ENCODE data around the gene HDAC6.
A peak's percentile ranks its signal among the peaks of the same experiment; 100 is the strongest.

Gene HDAC6

DNA sequence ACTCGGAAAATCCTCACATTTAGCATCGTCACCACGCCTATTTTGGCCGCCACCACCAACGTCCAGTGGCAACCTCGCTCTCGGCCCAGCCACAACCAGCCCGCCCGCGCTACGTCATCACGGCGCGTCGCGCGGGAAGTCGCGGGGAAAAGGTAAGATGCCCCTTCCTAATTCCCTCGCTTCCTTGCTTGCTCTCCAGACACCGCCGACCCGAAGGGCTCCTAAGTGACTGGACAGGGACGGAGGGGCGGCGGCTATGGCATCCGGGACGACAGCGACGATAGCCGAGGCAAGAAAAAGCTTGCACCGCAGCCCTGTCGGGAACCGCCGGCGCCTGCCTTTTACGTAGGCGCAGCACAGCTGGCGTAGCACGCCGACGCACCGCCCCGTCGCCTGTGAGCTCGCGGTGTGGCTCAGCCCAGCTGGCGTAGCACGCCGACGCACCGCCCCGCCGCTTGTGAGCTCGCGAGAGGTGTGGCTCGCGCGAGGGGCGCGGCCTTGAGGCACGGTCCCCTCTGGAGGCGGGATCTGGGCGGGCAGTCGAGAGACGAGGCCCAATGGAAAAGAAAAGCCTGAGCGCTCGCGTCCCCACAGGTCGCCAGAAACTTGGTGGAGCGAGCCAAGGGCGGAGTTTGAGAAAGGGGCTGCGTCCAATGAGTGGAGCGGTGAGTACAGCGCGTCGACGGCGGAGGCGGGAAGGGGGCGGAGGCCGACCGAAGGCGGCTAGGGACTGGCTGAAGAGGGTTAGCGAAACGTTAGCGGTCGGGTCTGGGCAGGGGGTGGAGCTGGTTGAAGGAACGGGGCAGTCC lies at the start of gene HDAC6:
TSS of gene HDAC6 (plus strand) at position 788 of the 809 bp plus-strand sequence. CDS start 626 bp downstream, outside the sequence.
- DNase-seq (ENCODE audit: low spot score) (peak; percentile 95), FAIRE-seq (peak; percentile 82)

DNA sequence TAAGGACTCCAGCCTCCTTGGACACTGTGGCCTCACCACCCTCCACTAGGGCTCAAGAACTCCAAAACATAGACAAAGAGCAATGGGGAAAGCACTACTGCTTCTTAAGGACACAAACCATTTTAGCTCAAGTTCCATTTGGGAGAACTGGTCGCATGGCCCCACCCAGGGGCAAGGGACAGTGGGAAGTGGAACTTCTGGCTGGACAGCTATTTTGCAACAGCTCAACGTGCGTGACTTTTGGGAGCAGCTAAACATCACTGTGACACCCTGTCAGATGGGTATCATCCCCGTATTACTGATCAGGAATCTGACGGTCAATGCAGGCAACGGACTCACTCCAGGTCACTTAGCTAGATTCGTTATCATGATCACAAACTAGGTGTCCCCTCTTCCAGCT lies 49.4 kb upstream of the HDAC6 start:
- FAIRE-seq, result no peak
- DNase-seq (ENCODE audit: low spot score), result no peak

DNA sequence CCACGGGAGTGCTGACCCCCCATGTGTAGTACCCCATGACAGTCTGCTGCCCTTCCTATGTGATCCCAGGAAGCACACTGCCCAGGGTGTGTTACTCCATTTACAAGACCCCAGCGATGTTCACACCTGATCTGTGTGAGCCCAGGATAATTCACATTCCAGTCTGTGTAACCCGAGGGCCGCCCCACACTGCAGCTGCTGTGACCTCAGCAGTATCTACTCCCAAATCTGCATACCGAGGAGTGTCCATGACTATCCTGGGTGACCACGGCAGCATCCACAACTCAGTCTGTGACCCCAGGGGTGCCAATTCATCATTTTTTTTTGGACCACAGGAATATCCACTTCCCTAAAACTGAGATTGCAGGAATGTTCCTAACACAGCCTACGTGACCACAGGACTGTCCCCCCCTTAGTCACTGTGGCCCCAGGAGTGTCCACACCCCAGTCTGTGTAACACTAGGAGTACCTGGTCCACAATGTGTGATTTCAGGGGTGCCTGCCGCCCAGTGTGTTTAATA lies 48.1 kb upstream of the HDAC6 start:
- FAIRE-seq (no peak), DNase-seq (ENCODE audit: low spot score) (no peak)

DNA sequence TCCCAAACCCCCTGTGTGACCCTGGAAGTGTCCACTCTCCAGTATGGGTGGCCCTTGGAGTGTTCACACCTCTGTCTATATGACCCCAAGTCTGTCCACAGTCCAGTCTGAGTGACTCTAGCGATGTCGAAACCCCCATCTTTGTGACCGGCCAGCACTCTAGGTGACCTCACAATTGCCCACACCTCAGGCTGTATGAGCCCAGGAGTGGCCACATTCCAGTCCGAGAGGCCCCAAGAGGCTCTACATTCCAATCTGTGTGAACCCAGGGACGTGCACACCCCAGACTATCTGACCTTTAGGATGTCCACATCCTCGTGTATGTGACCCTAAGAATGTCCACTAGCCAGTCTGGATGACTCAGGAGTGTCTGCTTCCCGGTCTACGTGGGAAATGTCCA lies 47.6 kb upstream of the HDAC6 start:
- no peak for FAIRE-seq

DNA sequence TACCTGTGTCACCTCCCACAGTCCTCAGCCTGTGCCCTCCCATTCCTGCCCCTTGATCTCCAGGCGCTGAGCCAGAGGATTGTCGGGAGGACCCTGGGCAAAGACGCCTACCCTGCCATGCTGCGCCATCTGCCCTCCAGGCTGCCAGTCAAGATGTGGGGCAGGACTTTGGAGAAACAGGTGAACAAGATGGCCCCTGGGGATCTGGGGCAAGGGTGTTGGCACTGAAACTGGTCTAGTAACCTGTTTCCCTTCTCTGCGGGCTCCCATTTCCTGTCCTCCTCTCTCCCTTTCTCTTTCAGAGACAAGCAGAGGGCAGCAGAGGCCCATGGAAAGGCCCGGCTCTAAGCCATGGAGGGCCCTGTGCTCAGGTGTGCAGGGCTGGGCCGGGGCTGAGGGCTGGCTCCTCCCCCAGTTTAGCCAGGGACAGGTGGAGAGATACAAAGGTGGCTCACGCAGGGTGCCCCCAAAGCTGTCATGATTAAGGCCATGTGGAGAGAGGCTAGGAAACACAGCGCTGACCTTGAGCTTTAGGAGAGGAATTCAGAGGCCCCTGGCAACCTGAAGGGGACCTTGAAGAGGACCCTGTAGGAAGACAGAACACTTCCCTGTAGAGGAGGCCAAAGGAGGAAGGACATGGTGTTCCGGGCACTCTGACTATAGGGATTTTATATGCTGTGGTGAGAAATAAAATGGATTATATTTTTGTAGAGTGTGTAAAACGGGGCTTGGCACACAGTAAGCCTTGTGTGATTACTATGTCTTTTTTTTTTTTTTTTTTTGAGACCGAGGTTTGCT lies 40.0 kb upstream of the HDAC6 start, which contains the start of gene GLOD5:
TSS of gene GLOD5 (plus strand) at position 74 of the 798 bp plus-strand sequence. CDS start at position 118, 44 bp downstream.
- FAIRE-seq, result no peak
- no peak for DNase-seq (ENCODE audit: low spot score)

More for the DNA sequence above, 47.6 kb upstream of the HDAC6 start:
- no peak for DNase-seq (ENCODE audit: low spot score)

DNA sequence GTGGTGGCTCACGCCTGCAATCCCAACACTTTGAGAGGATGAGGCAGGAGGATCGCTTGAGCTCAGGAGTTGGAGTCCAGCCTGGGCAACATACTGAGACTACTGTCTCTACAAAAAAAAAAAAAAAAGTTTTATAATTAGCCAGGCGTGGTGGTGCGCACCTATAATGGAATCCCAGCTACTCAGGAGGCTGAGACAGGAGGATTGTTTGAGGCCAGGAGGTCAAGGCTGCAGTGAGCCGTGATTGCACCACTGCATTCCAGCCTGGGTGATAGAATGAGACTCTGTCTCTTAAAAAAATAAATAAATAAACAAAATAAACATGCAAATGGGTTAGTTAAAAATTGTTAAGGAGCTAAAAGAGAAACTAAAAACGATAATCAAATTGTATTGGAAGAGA lies 32.6 kb upstream of the HDAC6 start:
- DNase-seq (ENCODE audit: low spot score), result no peak
- FAIRE-seq, result no peak

DNA sequence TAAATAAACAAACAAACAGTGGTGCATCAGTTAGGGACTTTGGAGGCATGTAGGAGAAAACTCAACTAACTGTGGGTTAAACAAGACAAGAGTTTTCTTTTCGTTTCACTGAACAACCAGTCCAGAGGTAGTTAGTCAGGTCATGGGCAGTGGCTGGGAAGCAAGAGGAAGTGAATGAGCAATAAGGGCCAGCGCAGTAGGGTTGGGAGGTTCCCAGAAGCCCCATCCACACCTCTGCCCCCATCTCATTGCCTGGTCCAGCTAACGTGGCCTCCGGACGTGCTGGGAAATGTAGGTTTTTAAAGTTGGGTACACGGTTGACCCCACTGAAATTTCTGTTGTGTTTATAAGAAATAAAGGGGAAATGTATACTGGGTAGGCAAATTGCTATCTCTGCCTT lies 31.6 kb upstream of the HDAC6 start:
- DNase-seq (ENCODE audit: low spot score) (no peak), FAIRE-seq (no peak)

DNA sequence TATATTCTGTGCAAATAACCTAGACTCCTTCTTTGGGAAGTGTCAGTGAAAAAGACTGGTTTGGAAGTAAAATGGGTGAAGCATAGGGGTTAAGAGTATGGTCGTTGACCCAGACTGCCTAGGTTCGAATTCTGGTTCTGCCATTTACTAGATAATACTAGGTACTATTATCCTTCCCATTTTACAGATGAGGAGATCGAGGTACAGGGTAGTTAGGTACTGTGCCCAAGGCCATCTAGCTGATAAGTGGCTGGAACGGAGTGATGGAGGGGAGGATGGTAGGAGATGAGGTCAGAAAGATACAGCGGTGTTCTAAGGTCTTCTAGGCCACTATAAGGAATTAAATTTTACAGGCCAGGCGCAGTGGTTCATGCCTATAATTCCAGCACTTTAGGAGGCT lies 29.3 kb upstream of the HDAC6 start:
- DNase-seq (ENCODE audit: low spot score), result no peak
- no peak for FAIRE-seq

DNA sequence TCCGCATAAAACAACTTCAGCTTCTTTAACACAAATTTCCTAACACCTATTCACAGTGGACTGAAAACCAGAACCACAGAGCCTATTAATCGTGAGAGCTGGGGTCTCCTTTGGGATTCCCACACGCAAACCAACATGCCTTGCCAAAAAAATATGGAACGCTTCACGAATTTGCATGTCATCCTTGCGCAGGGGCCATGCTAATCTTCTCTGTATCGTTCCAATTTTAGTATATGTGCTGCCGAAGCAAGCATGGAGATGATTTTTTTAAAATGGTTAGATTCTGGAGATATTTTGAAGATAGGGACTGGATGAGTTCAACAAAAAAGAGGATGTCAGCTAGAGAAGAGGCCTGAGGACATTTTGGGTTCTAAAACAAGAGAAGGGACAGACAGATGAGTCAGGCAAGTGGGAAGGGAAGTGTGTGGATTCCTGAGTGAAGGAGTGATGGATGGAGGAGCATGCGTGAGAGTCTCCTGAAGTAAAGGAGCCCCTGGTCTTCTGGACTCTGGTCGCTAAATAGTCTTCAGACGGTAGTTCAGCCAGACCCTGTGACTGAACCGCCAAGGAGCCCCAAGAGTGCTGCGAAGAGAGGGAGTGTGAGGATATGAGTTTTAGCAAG lies 24.9 kb upstream of the HDAC6 start:
- DNase-seq (ENCODE audit: low spot score) (no peak), FAIRE-seq (no peak)

DNA sequence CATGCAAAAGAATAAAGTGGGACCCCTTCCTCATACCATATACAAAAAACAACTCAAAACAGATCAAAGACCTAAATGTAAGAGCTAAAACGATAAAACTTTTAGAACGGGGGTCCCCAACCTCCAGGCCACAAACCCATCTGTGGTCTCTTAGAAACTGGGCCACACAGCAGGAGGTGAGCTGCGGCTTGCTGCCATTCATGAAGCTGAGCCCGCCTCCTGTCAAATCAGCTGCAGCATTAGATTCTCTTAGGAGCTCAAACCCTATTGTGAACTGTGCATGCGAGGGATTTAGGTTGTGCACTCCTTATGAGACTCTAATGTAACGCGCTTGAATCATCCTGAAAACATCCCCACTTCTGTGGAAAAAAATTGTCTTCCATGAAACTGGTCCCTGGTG lies 22.5 kb upstream of the HDAC6 start:
- no peak for FAIRE-seq
- DNase-seq (ENCODE audit: low spot score), result no peak

DNA sequence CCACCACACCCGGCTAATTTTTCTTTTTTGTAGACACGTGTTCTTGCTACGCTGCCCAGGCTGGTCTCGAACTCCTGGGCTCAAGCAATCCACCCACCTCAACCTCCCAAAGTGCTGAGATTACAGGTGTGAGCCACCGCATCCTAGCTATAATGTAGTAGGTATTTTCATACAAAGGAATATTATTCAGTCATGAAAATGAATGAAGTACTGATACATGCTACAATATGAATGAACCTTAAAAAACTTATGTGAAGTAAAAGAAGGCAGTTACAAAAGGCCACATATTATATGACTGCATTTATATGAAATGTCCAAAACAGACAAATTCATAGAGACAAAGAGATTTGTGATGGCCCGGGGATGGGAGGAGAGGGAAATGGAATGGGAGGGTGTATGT lies 20.2 kb upstream of the HDAC6 start:
- FAIRE-seq (no peak), DNase-seq (ENCODE audit: low spot score) (no peak)

DNA sequence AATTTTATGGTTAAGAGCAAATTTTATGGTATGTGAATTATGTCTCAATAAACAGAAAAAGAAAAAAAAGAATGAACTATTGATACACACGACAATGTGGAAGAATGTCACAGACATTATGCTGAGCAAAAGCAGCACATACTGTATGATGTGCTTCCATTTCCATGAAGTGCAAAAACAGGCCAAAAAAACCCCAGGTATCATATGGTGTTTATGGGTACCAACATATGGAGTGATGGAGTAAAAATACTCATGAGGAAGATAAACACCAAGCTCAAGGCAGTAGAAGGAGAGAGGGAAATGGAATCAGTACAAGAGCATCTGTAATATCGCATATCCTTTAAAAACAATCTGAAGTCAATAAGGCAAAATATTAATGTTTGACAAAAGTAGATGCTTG lies 19.7 kb upstream of the HDAC6 start:
- FAIRE-seq (no peak), DNase-seq (ENCODE audit: low spot score) (no peak)

DNA sequence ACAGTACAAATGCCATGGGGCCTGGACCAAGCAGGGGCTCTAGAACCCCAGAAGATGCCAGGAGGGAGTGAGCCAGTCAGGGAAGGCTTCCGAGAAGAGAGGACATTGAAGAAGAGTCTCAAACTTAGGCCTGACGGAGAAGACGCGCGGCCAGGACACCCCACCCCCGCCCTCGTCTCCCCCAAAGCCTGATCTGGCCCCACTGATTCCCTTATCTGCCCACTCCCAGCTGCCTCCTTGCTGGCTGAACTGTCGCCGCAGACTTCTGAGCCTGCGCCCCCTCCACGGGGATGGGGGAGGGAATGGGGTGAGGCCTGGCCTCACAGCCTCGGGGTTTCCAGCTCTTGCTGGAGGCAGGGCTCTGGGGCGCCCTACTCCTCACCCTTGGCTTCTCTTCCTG lies 19.1 kb upstream of the HDAC6 start:
- FAIRE-seq (no peak), DNase-seq (ENCODE audit: low spot score) (no peak)

DNA sequence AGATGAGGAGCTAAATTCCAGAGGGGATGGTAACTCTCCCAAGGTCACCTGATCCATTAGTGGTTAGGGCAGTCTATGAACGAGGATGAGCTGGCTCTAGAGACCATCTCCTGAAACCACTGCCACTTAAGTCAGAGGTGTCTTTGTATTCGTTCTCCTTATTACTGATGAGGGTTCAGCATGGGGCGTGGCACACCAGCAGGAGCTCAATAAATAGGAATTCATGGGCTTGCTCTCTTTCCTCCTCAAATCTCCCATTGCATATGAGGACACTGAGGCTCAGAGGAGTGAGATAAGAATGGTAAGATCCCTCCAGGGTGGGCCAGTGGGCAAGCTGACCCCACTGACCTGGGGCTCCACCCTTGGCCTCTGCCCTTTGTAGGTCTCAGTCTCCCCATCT lies 17.1 kb upstream of the HDAC6 start:
- FAIRE-seq (no peak), DNase-seq (ENCODE audit: low spot score) (no peak)

DNA sequence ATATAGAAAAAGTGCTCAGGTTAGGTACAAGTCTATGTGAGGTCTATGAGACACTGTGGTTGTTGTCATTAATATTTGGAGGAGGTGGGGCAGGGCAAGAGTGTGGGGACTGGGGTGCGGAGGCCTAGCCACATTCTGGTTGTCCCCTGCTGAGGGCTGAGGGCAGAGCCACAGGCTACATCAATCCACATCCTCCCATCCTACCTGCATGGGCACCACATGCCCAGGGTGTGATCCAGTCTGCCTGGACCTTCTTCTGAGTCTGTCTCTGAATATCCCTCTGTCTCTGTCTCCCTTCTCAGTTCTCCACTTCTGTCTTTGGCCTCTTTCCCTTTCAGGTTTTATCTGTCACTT lies 16.7 kb upstream of the HDAC6 start:
- FAIRE-seq, result no peak
- no peak for DNase-seq (ENCODE audit: low spot score)

DNA sequence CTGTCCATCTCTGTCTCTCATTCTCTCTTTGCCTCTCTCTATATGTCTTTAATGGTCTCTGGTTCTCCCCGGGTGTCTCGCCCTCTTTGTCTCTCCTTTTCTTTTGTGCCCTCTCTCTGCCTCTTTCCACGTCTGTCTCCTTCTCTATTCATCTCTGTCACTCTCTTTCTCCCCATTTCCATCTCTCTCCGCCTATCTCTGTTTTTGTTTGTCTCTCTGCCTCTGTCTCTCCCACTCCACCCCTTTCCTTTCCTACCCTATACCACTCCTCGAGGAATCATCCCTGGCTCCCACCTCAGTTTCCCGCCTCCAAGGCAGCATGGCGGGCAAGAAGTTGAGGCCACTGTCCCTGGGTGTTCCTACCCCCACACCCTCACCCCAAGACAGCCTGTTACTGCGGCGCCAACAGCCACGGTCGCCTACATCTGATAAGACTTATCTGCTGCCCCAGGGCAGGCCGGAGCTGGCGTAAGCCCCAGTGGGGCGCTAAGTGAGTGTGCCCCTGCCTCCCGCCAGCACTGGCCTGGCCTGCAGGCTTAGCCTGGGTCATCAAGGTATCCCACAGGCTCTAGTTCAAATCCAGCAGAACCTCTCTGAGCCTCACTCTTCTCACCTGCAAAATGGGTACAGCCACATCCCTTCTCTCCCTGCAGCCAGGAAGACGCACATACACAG lies 16.2 kb upstream of the HDAC6 start:
- DNase-seq (ENCODE audit: low spot score) (no peak), FAIRE-seq (no peak)

DNA sequence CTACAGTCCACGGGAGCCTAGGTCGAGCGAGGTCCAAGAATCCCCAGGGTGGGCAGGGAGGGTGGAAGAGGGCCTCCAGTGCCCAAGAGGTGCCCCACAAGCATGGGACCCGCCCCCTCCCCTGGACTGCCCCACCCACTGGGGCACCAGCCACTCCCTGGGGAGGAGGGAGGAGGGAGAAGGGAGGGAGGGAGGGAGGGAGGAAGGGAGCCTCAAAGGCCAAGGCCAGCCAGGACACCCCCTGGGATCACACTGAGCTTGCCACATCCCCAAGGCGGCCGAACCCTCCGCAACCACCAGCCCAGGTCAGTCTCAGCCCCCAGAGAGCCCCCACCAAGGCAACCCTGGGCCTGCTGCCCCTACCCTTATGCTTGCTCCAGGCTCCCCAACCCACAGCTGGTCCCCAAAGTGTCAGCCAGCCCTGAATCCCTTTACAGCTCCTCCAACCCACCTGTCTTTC lies 15.5 kb upstream of the HDAC6 start, which contains the start of gene GATA1:
TSS of gene GATA1 (plus strand) at position 250 of the 460 bp plus-strand sequence. CDS start 4,520 bp downstream, outside the sequence.
- no peak for FAIRE-seq
- DNase-seq (ENCODE audit: low spot score), result no peak

DNA sequence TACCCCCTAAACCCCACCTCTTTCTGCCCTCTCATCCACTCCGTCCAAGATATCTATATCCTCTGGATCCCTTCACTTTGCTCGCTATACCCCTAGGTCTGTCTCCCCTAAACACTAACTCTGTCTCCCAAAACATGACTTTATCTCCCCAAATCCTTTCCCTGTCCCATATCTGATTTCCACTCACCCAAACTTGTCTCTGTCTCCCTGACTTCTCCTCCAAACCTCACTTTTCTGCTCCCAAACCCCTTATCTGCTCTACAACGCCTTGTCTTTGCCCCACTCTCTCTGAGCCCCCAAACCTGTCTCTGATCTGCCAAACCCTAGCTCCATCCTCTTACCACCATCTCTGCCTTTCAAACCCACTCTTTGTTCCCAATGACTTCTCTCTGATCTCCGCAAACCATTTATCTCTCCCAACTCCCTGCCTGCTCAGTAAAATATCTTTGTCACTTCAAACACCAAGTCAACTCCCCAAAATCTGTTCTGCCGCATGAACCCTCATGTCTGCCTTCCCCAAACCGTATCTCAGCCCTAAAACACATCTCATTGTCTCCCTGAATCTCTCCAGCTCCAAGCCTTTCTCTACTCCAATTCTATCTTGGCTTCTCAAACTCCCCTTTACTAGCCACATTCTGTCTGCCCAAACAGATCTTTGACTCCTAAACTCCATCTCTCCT lies 14.9 kb upstream of the HDAC6 start:
- no peak for DNase-seq (ENCODE audit: low spot score)
- no peak for FAIRE-seq

DNA sequence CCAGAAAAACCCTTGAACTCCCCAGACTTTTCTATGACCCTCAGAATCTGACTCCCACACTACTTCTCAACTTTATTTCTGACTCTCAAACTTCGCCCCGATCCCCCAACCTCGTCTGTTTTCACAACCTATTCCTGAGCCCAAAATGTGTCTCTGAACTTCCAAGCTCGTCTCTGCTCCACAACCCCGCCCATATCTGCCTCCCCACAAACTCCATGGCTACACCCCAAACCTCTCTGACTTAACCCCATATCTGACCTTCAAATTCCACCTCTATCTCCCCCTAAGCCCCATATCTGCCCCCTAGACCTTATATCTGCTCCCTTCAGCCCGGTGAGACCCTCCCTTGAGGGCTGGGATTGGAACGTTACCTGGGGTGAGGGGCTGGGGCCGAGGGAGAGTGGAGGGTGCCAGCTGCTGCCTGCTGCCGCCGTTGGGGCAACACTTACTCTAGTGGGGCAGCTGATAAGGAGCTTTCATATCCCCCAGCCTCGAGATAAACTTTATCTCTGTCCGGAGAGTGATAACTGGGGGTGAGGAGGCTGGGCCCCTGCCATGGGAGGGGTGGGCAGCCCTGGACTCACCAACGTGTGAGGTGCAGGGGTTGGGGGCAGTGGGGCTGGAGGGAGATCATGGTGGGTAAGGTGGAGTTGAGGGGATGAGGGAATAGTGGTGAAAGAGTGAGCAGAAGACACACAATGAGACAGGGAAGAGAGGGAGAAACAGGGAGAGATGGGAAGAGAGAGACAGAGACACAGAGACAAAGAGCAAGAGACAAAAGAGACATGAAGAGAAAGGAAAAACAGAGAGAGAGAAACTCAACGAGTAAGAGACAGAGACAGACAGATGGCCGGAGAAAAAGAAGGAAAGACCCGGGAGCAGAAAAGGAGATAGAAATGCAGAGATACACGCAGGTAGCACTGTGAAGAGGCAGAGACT lies 14.1 kb upstream of the HDAC6 start:
- DNase-seq (ENCODE audit: low spot score), result no peak
- no peak for FAIRE-seq
